ENCODE data around the gene ELMO1. TPM values are rescaled to one million over a fixed set of nuclear protein-coding genes. Genes with fewer than 3 reads are reported as not detected.

The ELMO1 gene
- total RNA-seq, 2 donors from 2014 or later: 10.9 to 56.0 TPM

GRCh38 chr7:37360484-37360883 lies 88.2 kb downstream of the ELMO1 start:
- no peaks in the 10 kb centered on the region for H3K4me1 ChIP-seq
- TF ChIP-seq POLR2A (IDR thresholded peaks at IDR 0.05): no peak
- TF ChIP-seq CTCF (IDR thresholded peaks at IDR 0.05): no peak
- no peaks in the 10 kb centered on the region for H3K27me3 ChIP-seq
- no peaks in the 10 kb centered on the region for H3K36me3 ChIP-seq (replicated peaks in 1 of 2; ENCODE audit: insufficient read depth in 1 of 2, low read depth in 2 of 2)
- WGBS, 2 donors: 75 to 90% methylated on average over 2 of the region's 2 CpGs
- no peaks in the 10 kb centered on the region for H3K9me3 ChIP-seq
- intact Hi-C loops (cut with DNase I): no loop called here
- H3K4me3 ChIP-seq: no peak overlapping the region
- ATAC-seq (no peak), DNase-seq (no peak)
- no peak overlapping the region for H3K27ac ChIP-seq

- H3K4me1 ChIP-seq: peaks cover 1% of the 10 kb centered on the region
- WGBS, 2 donors: 72 to 84% methylated on average over 11 of the region's 11 CpGs
Measured at GRCh38 chr7:37359662-37360444, 88.8 kb downstream of the ELMO1 start.

GRCh38 chr7:37359180-37359579 lies 89.5 kb downstream of the ELMO1 start:
- H3K9me3 ChIP-seq: no peaks in the 10 kb centered on the region
- H3K4me3 ChIP-seq: no peak overlapping the region
- no peaks in the 10 kb centered on the region for H3K36me3 ChIP-seq (replicated peaks in 1 of 2; ENCODE audit: insufficient read depth in 1 of 2, low read depth in 2 of 2)
- ATAC-seq: no peak
- no peaks in the 10 kb centered on the region for H3K27me3 ChIP-seq
- intact Hi-C loops (cut with DNase I): loop anchor here (10.0 kb wide), 1 partner anchor 56 kb away; no protein-coding TSS in a partner anchor
- no peak for DNase-seq
- 88 to 92% methylated on average over 2 of the region's 2 CpGs for WGBS, 2 donors
- peaks cover 4% of the 10 kb centered on the region for H3K4me1 ChIP-seq
- TF ChIP-seq POLR2A (IDR thresholded peaks at IDR 0.05) (no peak), CTCF (IDR thresholded peaks at IDR 0.05) (no peak)
- no peak overlapping the region for H3K27ac ChIP-seq

More at GRCh38 chr7:37359662-37360444, 88.8 kb downstream of the ELMO1 start:
- intact Hi-C loops (cut with DNase I): loop anchor here (10.0 kb wide), 1 partner anchor 55 kb away; no protein-coding TSS in a partner anchor
- TF ChIP-seq POLR2A (IDR thresholded peaks at IDR 0.05) (no peak), CTCF (IDR thresholded peaks at IDR 0.05) (no peak)
- no peaks in the 10 kb centered on the region for H3K36me3 ChIP-seq (replicated peaks in 1 of 2; ENCODE audit: insufficient read depth in 1 of 2, low read depth in 2 of 2)
- no peak overlapping the region for H3K4me3 ChIP-seq
- ATAC-seq (no peak), DNase-seq (no peak)
- no peak overlapping the region for H3K27ac ChIP-seq
- H3K9me3 ChIP-seq: no peaks in the 10 kb centered on the region
- H3K27me3 ChIP-seq: no peaks in the 10 kb centered on the region

- WGBS, 2 donors: 8 to 32% methylated on average over 1 of the region's 1 CpG
- intact Hi-C loops (cut with DNase I): loop anchor here (10.0 kb wide), 1 partner anchor 57 kb away; no protein-coding TSS in a partner anchor
- Histone ChIP-seq H3K4me1 (peaks cover 4% of the 10 kb centered on the region), H3K4me3 (no peak overlapping the region), H3K27me3 (no peaks in the 10 kb centered on the region), H3K9me3 (no peaks in the 10 kb centered on the region), H3K27ac (no peak overlapping the region), H3K36me3 (replicated peaks in 1 of 2; ENCODE audit: insufficient read depth in 1 of 2, low read depth in 2 of 2) (no peaks in the 10 kb centered on the region)
- ATAC-seq (no peak), DNase-seq (no peak)
- TF ChIP-seq POLR2A (IDR thresholded peaks at IDR 0.05): no peak
- no peak for TF ChIP-seq CTCF (IDR thresholded peaks at IDR 0.05)
Measured at GRCh38 chr7:37357637-37357996, 91.0 kb downstream of the ELMO1 start.

Measured in body of pancreas (tissue), 4 donors.